Sigmoid colon (tissue), 3 donors: ENCODE data around the gene TTC39A.

Experiments
- CTCF ChIP-seq, 4 experiments: fragments of 450-650 bp in 3 of 4; fragments of 200-600 bp in 1 of 4; IDR thresholded peaks; one replicate each; pipeline ENCODE4 v1.5.1; 2016 to 2019; ENCODE audit warnings: antibody characterized with exemption in 4 of 4, mild to moderate bottlenecking in 3 of 4, moderate library complexity in 2 of 4
- POLR2A ChIP-seq, 2 donors: fragments of 450-650 bp; IDR thresholded peaks; one replicate each; pipeline ENCODE4 v1.6.1; 2016; ENCODE audit warnings: antibody characterized with exemption in 2 of 2, mild to moderate bottlenecking in 2 of 2, moderate library complexity in 2 of 2

- TF ChIP-seq CTCF (IDR thresholded peaks at IDR 0.05) (no peak), POLR2A (IDR thresholded peaks at IDR 0.05) (no peak)
Observed at GRCh38 chr1:51326839-51327238, 3.5 kb downstream of the TTC39A start.
